HCT116 (cell line): Measurements from ENCODE around the gene MTG2. TPM values are rescaled to one million over a fixed set of nuclear protein-coding genes. Genes with fewer than 3 reads are reported as not detected.

Experiments used
- ATAC-seq: fragments of 200-7000 bp; cut with Tn5 transposase; 2 replicates; pipeline ENCODE4 v1.9.1; 2020; ENCODE audit warnings: mild to moderate bottlenecking, moderate library complexity
- BruUV-seq: library from RNA; stranded (reverse); fragments of 400-500 nt; replicated peaks from 2 replicates; lab custom pipeline; 2021; lab: Mats Ljungman, UMichigan
- CTCF ChIA-PET: fragments of 300-600 bp; sonication (Branson Sonifier 250); formaldehyde crosslinking; loops from one replicate; lab custom pipeline; 2021; ENCODE audit warnings: antibody characterized with exemption; lab: Charles Lee
- POLR2A ChIA-PET: fragments of 300-600, 350-600 bp; sonication (Branson Sonifier 250); formaldehyde crosslinking; loops from one replicate; lab custom pipeline; 2021; ENCODE audit warnings: antibody characterized with exemption; lab: Charles Lee
- RAD21 ChIA-PET, 2 experiments: fragments of 300-600 bp; sonication (Branson Sonifier 250); formaldehyde crosslinking; loops; one replicate each; lab custom pipeline; 2023; ENCODE audit warnings: low total read pairs in 2 of 2; ENCODE audit not compliant: uncharacterized antibody in 2 of 2, unreplicated experiment in 2 of 2, low non-redundant PET in 1 of 2; lab: Charles Lee
- DNase-seq: peaks from one replicate; pipeline ENCODE4 v3.0.0-alpha.2; 2010; ENCODE audit warnings: low read depth, low spot score
- H2AFZ ChIP-seq: fragments of 200-600 bp; shearing (Covaris generic), sonication (generic); 2 replicates; pipeline ENCODE4 v1.6.1; 2017; ENCODE audit warnings: low read depth, mixed run types, mixed read lengths, antibody characterized with exemption, low read length; ENCODE audit not compliant: poor library complexity, severe bottlenecking
- H3K27ac ChIP-seq: 2 replicates; pipeline ENCODE4 v1.5.1; 2012; ENCODE audit warnings: low read depth, low read length
- H3K27me3 ChIP-seq: fragments of 200-600 bp; sonication (generic); 2 replicates; pipeline ENCODE4 v1.6.1; 2016; ENCODE audit warnings: mixed run types, low read length, mixed read lengths; ENCODE audit not compliant: insufficient read depth
- H3K36me3 ChIP-seq, 2 experiments: fragments of 200-500 bp in 1 of 2; fragments of 200-600 bp in 1 of 2; sonication (Bioruptor generic) in 1 of 2; sonication (generic) in 1 of 2; 2 replicates each; pipeline versions ENCODE4 v1.5.1 to v1.6.1; 2014 to 2016; ENCODE audit warnings: low read length in 2 of 2, inconsistent platforms in 1 of 2, mixed read lengths in 1 of 2, mixed run types in 1 of 2; ENCODE audit not compliant: insufficient read depth in 2 of 2, control insufficient read depth in 1 of 2
- H3K4me1 ChIP-seq, 2 experiments: fragments of 200-600 bp in 1 of 2; sonication (generic) in 1 of 2; 2 replicates each; pipeline versions ENCODE4 v1.5.1 to v1.6.1; 2012 to 2017; ENCODE audit warnings: low read length in 2 of 2, inconsistent platforms in 1 of 2, mild to moderate bottlenecking in 1 of 2, mixed read lengths in 1 of 2, mixed run types in 1 of 2, moderate library complexity in 1 of 2; ENCODE audit not compliant: insufficient read depth in 2 of 2, control insufficient read depth in 1 of 2
- H3K4me2 ChIP-seq: fragments of 200-600 bp; sonication (generic); 2 replicates; pipeline ENCODE4 v1.6.1; 2017; ENCODE audit warnings: mixed run types, low read length, mixed read lengths
- H3K4me3 ChIP-seq, 2 experiments: fragments of 200-600 bp in 1 of 2; sonication (generic) in 1 of 2; replicated peaks in 1 of 2; 2 replicates each; pipeline ENCODE4 v1.5.1; 2011 to 2016; ENCODE audit warnings: low read length in 2 of 2, control low read depth in 1 of 2, low read depth in 1 of 2, mild to moderate bottlenecking in 1 of 2, mixed read lengths in 1 of 2, mixed run types in 1 of 2
- H3K79me2 ChIP-seq: fragments of 200-600 bp; sonication (generic); 2 replicates; pipeline ENCODE4 v1.6.1; 2017; ENCODE audit warnings: mild to moderate bottlenecking, mixed run types, low read length, moderate library complexity, mixed read lengths; ENCODE audit not compliant: insufficient read depth
- H3K9ac ChIP-seq: fragments of 200-600 bp; sonication (generic); 2 replicates; pipeline ENCODE4 v1.6.1; 2016; ENCODE audit warnings: low read length, mixed read lengths
- H3K9me2 ChIP-seq: fragments of 200-600 bp; sonication (generic), shearing (Covaris generic); 2 replicates; pipeline ENCODE4 v1.6.1; 2017; ENCODE audit warnings: mixed run types, mild to moderate bottlenecking, moderate library complexity; ENCODE audit not compliant: insufficient read depth
- H3K9me3 ChIP-seq, 2 experiments: fragments of 200-500 bp in 1 of 2; fragments of 200-600 bp in 1 of 2; sonication (Bioruptor generic) in 1 of 2; sonication (generic) in 1 of 2; 2 replicates each; pipeline ENCODE4 v1.6.1; 2014 to 2017; ENCODE audit warnings: low read length in 2 of 2, mixed read lengths in 2 of 2, inconsistent platforms in 1 of 2, low read depth in 1 of 2, mild to moderate bottlenecking in 1 of 2, mixed run types in 1 of 2, moderate library complexity in 1 of 2; ENCODE audit not compliant: control insufficient read depth in 1 of 2, insufficient read depth in 1 of 2
- H4K20me1 ChIP-seq: fragments of 200-600 bp; sonication (generic), shearing (Covaris generic); 2 replicates; pipeline ENCODE4 v1.6.1; 2017; ENCODE audit warnings: mixed run types, mild to moderate bottlenecking, moderate library complexity; ENCODE audit not compliant: insufficient read depth
- ATF3 ChIP-seq: IDR thresholded peaks from 2 replicates; pipeline ENCODE4 v1.6.1; 2012
- CBX3 ChIP-seq: IDR thresholded peaks from 2 replicates; pipeline ENCODE4 v1.6.1; 2012; ENCODE audit warnings: low read depth
- EGR1 ChIP-seq: IDR thresholded peaks from 2 replicates; pipeline ENCODE4 v1.6.1; 2012; ENCODE audit warnings: low read depth
- ELF1 ChIP-seq: IDR thresholded peaks from 2 replicates; pipeline ENCODE4 v1.6.1; 2012; ENCODE audit warnings: low read depth, borderline replicate concordance
- EZH2 ChIP-seq: fragments of 200-600 bp; sonication (generic); IDR thresholded peaks from 2 replicates; pipeline ENCODE4 v1.6.1; 2017; ENCODE audit warnings: antibody characterized with exemption, mixed run types
- EZH2phosphoT487 ChIP-seq: fragments of 200-600 bp; IDR thresholded peaks from 2 replicates; pipeline ENCODE4 v1.6.1; 2018; ENCODE audit warnings: antibody characterized with exemption, borderline replicate concordance
- FOSL1 ChIP-seq: IDR thresholded peaks from 2 replicates; pipeline ENCODE4 v1.6.1; 2012; ENCODE audit warnings: low read depth
- JUND ChIP-seq: IDR thresholded peaks from 2 replicates; pipeline ENCODE4 v1.6.1; 2012
- MAX ChIP-seq: IDR thresholded peaks from 2 replicates; pipeline ENCODE4 v1.6.1; 2012
- POLR2A ChIP-seq: IDR thresholded peaks from 2 replicates; pipeline ENCODE4 v1.7.0; 2011; ENCODE audit warnings: borderline replicate concordance; ENCODE audit not compliant: insufficient read depth, insufficient read length; ENCODE audit errors: extremely low read depth
- SIN3A ChIP-seq: IDR thresholded peaks from 2 replicates; pipeline ENCODE4 v1.6.1; 2012; ENCODE audit warnings: low read depth
- SP1 ChIP-seq: IDR thresholded peaks from 2 replicates; pipeline ENCODE4 v1.6.1; 2012; ENCODE audit warnings: low read depth
- SRF ChIP-seq: IDR thresholded peaks from 2 replicates; pipeline ENCODE4 v1.6.1; 2012; ENCODE audit warnings: low read depth
- TCF7L2 ChIP-seq: IDR thresholded peaks from 2 replicates; pipeline ENCODE4 v1.7.0; 2011; ENCODE audit warnings: borderline replicate concordance, inconsistent platforms; ENCODE audit not compliant: insufficient read depth, insufficient read length; ENCODE audit errors: extremely low read depth
- ZBTB33 ChIP-seq: IDR thresholded peaks from 2 replicates; pipeline ENCODE4 v1.6.1; 2011; ENCODE audit warnings: mild to moderate bottlenecking, low read length, moderate library complexity; ENCODE audit not compliant: insufficient replicate concordance; ENCODE audit errors: extremely low read depth
- ZFX ChIP-seq: fragments of 450-650 bp; IDR thresholded peaks from 2 replicates; pipeline ENCODE4 v1.6.1; 2017
- ZNF274 ChIP-seq: fragments of 200-500 bp; sonication (Bioruptor generic); IDR thresholded peaks from 2 replicates; pipeline ENCODE4 v1.6.1; 2014; ENCODE audit warnings: mild to moderate bottlenecking, low read depth, low read length, inconsistent platforms
- intact Hi-C: fragments of 100-400 bp; cut with micrococcal nuclease; formaldehyde crosslinking; loops from 2 replicates; pipeline ENCODE4 v1.10.0; 2022
- total RNA-seq: library from RNA; stranded (reverse); gene quantifications from one replicate; pipeline ENCODE4 v1.2.1, GENCODE V29; 2021; ENCODE audit not compliant: unreplicated experiment

Gene MTG2
- total RNA-seq, 1 experiment from 2014 or later: 43.3 TPM

- H3K9me2 ChIP-seq: no peaks in the 10 kb centered on the region
- POLR2A ChIA-PET: no interaction called here
- H4K20me1 ChIP-seq: no peaks in the 10 kb centered on the region
- H3K79me2 ChIP-seq: no peaks in the 10 kb centered on the region
- H3K4me3 ChIP-seq: no peak overlapping the region
- no peak overlapping the region for H3K9ac ChIP-seq
- H3K9me3 ChIP-seq: no peaks in the 10 kb centered on the region
- no TSS peak for BruUV-seq
- CTCF ChIA-PET: no interaction called here
- intact Hi-C loops: no loop called here
- no peak overlapping the region for H3K27ac ChIP-seq
- ATAC-seq: no peak
- no peaks in the 10 kb centered on the region for H3K4me1 ChIP-seq
- H2AFZ ChIP-seq: no peak overlapping the region
- RAD21 ChIA-PET: no interaction called here
- no peaks in the 10 kb centered on the region for H3K36me3 ChIP-seq
- no peak overlapping the region for H3K4me2 ChIP-seq
- H3K27me3 ChIP-seq: peaks cover 23% of the 10 kb centered on the region; the same call in 1 of the 2 replicates
- TF ChIP-seq JUND (no peak), SP1 (no peak), FOSL1 (no peak), EGR1 (no peak), EZH2 (no peak), MAX (no peak), ZNF274 (no peak), CBX3 (no peak), EZH2phosphoT487 (no peak), ATF3 (no peak), SIN3A (no peak), POLR2A (no peak), TCF7L2 (no peak), SRF (no peak), ZBTB33 (no peak), ZFX (no peak), ELF1 (no peak)
- TF ChIP-seq, all 23 proteins: peak for 0
- DNase-seq: no peak
Measured at GRCh38 chr20:62222266-62222850, 39.5 kb downstream of the MTG2 start.
